Measurements from ENCODE around the gene ADGRG7.

DNA sequence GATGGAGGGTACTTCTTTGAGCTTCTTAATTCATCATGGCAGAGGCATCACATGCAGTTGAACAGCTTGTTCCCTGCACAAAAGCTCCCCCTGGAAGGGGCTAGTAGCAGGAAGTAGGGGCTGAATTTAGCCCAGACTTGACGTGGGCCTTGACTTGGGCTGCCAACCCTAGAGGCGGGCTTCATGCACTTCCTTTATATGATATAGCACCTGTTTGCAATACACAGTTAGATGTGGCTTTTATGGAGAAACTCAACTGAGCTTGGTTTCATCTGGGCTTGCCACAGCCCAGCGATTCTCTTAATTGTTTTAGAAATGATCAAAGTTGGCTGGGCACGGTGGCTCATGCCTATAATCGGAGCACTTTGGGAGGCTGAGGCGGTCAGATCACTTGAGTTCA is 33.7 kb upstream of the ADGRG7 start:
- TF ChIP-seq KDM4B (CRISPR knock-in tag; IDR thresholded peaks at IDR 0.05) (no peak), SP1 (IDR thresholded peaks at IDR 0.05) (no peak), SP1 (CRISPR knock-in tag; IDR thresholded peaks at IDR 0.05) (no peak), NFIC (IDR thresholded peaks at IDR 0.05; ENCODE audit: low read length) (no peak)
- TF ChIP-seq, protein P1, sequence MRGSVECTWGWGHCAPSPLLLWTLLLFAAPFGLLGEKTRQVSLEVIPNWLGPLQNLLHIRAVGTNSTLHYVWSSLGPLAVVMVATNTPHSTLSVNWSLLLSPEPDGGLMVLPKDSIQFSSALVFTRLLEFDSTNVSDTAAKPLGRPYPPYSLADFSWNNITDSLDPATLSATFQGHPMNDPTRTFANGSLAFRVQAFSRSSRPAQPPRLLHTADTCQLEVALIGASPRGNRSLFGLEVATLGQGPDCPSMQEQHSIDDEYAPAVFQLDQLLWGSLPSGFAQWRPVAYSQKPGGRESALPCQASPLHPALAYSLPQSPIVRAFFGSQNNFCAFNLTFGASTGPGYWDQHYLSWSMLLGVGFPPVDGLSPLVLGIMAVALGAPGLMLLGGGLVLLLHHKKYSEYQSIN (CRISPR knock-in tag; IDR thresholded peaks at IDR 0.05; ENCODE audit: borderline replicate concordance): no peak
- TF ChIP-seq, protein P2, sequence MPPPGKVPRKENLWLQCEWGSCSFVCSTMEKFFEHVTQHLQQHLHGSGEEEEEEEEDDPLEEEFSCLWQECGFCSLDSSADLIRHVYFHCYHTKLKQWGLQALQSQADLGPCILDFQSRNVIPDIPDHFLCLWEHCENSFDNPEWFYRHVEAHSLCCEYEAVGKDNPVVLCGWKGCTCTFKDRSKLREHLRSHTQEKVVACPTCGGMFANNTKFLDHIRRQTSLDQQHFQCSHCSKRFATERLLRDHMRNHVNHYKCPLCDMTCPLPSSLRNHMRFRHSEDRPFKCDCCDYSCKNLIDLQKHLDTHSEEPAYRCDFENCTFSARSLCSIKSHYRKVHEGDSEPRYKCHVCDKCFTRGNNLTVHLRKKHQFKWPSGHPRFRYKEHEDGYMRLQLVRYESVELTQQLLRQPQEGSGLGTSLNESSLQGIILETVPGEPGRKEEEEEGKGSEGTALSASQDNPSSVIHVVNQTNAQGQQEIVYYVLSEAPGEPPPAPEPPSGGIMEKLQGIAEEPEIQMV (CRISPR knock-in tag; IDR thresholded peaks at IDR 0.05; ENCODE audit: low read depth): no peak
